Gastroesophageal sphincter (tissue), 4 donors: ENCODE data around the gene AGR2. TPM values are rescaled to one million over a fixed set of nuclear protein-coding genes. Genes with fewer than 3 reads are reported as not detected.

Experiments used
- ATAC-seq: fragments of 150-250 bp; one replicate; pipeline ENCODE4 v1.9.1; 2016; ENCODE audit warnings: mild to moderate bottlenecking, moderate library complexity
- H3K27ac ChIP-seq, 4 donors: fragments of 200-600 bp; sonication (generic) in 3 of 4; 1 replicate in 3 of 4; 2 replicates in 1 of 4; pipeline ENCODE4 v1.5.1; 2016 to 2019
- H3K27me3 ChIP-seq: fragments of 200-600 bp; sonication (generic); one replicate; pipeline ENCODE4 v1.5.1; 2019
- H3K36me3 ChIP-seq, 2 donors: fragments of 200-600 bp; sonication (generic); one replicate each; pipeline ENCODE4 v1.5.1; 2019; ENCODE audit warnings: control low read depth in 1 of 2
- H3K4me1 ChIP-seq, 3 donors: fragments of 200-600 bp; sonication (generic); 1 replicate in 2 of 3; 2 replicates in 1 of 3; pipeline ENCODE4 v1.5.1; 2016 to 2019; ENCODE audit warnings: control low read depth in 2 of 3
- H3K4me3 ChIP-seq, 2 donors: fragments of 200-600 bp; sonication (generic); one replicate each; pipeline ENCODE4 v1.5.1; 2019; ENCODE audit warnings: mild to moderate bottlenecking in 1 of 2, moderate library complexity in 1 of 2
- H3K9me3 ChIP-seq, 3 donors: fragments of 200-600 bp; sonication (generic); one replicate each; pipeline ENCODE4 v1.5.1; 2017 to 2019; ENCODE audit warnings: control low read depth in 2 of 3
- CTCF ChIP-seq, 4 experiments: fragments of 200-600 bp in 2 of 4; fragments of 450-650 bp in 2 of 4; sonication (generic) in 1 of 4; IDR thresholded peaks; one replicate each; pipeline ENCODE4 v1.5.1; 2017 to 2019; ENCODE audit warnings: antibody characterized with exemption in 4 of 4, mild to moderate bottlenecking in 2 of 4, moderate library complexity in 2 of 4
- EP300 ChIP-seq: sonication (generic); formaldehyde crosslinking; IDR thresholded peaks from one replicate; pipeline ENCODE4 v1.6.1; 2017; ENCODE audit warnings: antibody characterized with exemption, mild to moderate bottlenecking
- POLR2A ChIP-seq, 2 donors: fragments of 450-650 bp; IDR thresholded peaks; one replicate each; pipeline ENCODE4 v1.6.1; 2017; ENCODE audit warnings: antibody characterized with exemption in 2 of 2, mild to moderate bottlenecking in 2 of 2, moderate library complexity in 1 of 2
- POLR2AphosphoS5 ChIP-seq: sonication (generic); formaldehyde crosslinking; IDR thresholded peaks from one replicate; pipeline ENCODE4 v1.6.1; 2017; ENCODE audit warnings: antibody characterized with exemption
- WGBS, 2 donors: methylation state at CpG; one replicate each; pipeline ENCODE4 v1.1.5; 2018; ENCODE audit warnings: low coverage in 1 of 2; 5-methylcytosine and 5-hydroxymethylcytosine counted together
- total RNA-seq, 4 donors: library from RNA; depleted of rRNA; stranded (reverse); fragments of >200 nt; gene quantifications; one replicate each; pipeline ENCODE4 v1.1.0, GENCODE V29; 2016

The AGR2 gene
- total RNA-seq, 4 donors from 2014 or later = 12.8 TPM; not detected in 3

- no peak for ATAC-seq
- WGBS, 2 donors = 27 to 44% methylated on average over 1 of the region's 1 CpG
Measured at GRCh38 chr7:16747102-16747501, 57.7 kb downstream of the AGR2 start.

GRCh38 chr7:16745645-16746044, 59.2 kb downstream of the AGR2 start:
- Histone ChIP-seq H3K27ac (no peak overlapping the region), H3K9me3 (no peaks in the 10 kb centered on the region), H3K4me3 (no peak overlapping the region), H3K27me3 (no peaks in the 10 kb centered on the region), H3K4me1 (peaks cover 0 to 26% (median 0%) of the 10 kb centered on the region in 3 donors), H3K36me3 (no peaks in the 10 kb centered on the region)
- WGBS, 2 donors = 83 to 100% methylated on average over 2 of the region's 2 CpGs
- TF ChIP-seq POLR2A (IDR thresholded peaks at IDR 0.05) = no peak
- TF ChIP-seq CTCF (IDR thresholded peaks at IDR 0.05) = no peak
- no peak for TF ChIP-seq POLR2AphosphoS5
- no peak for TF ChIP-seq EP300
- no peak for ATAC-seq

More at GRCh38 chr7:16747102-16747501, 57.7 kb downstream of the AGR2 start:
- TF ChIP-seq CTCF (IDR thresholded peaks at IDR 0.05) = no peak
- peak; percentile 47 for TF ChIP-seq POLR2AphosphoS5
- Histone ChIP-seq H3K27ac (no peak overlapping the region), H3K4me1 (peaks cover 0 to 24% (median 0%) of the 10 kb centered on the region in 3 donors), H3K36me3 (no peaks in the 10 kb centered on the region), H3K9me3 (no peaks in the 10 kb centered on the region), H3K4me3 (no peak overlapping the region), H3K27me3 (no peaks in the 10 kb centered on the region)

- Histone ChIP-seq H3K4me3 (no peak overlapping the region), H3K4me1 (peaks cover 0 to 33% (median 0%) of the 10 kb centered on the region in 3 donors), H3K9me3 (no peaks in the 10 kb centered on the region), H3K27ac (no peak overlapping the region), H3K27me3 (no peaks in the 10 kb centered on the region), H3K36me3 (no peaks in the 10 kb centered on the region)
- WGBS, 2 donors = 81 to 82% methylated on average over 4 to 6 of the region's 6 CpGs
- TF ChIP-seq POLR2AphosphoS5 = no peak
- TF ChIP-seq EP300 = no peak
- TF ChIP-seq POLR2A (IDR thresholded peaks at IDR 0.05) = no peak
- ATAC-seq = no peak
Measured at GRCh38 chr7:16744518-16745250, 60.1 kb downstream of the AGR2 start.

- Histone ChIP-seq H3K27ac (peak overlapping the region in 1 of 4 donors; percentile 9), H3K4me3 (no peak overlapping the region), H3K9me3 (no peaks in the 10 kb centered on the region), H3K36me3 (no peaks in the 10 kb centered on the region), H3K4me1 (peaks cover 0 to 33% (median 0%) of the 10 kb centered on the region in 3 donors), H3K27me3 (no peaks in the 10 kb centered on the region)
- WGBS, 2 donors = 21 to 43% methylated on average over 4 of the region's 4 CpGs
- ATAC-seq = no peak
- TF ChIP-seq POLR2AphosphoS5 = no peak
Measured at GRCh38 chr7:16743236-16743635, 61.6 kb downstream of the AGR2 start.

- no peak overlapping the region for H3K27ac ChIP-seq
- H3K9me3 ChIP-seq = no peaks in the 10 kb centered on the region
- peaks cover 0 to 33% (median 0%) of the 10 kb centered on the region in 3 donors for H3K4me1 ChIP-seq
- H3K36me3 ChIP-seq = no peaks in the 10 kb centered on the region
- no peak for TF ChIP-seq CTCF (IDR thresholded peaks at IDR 0.05)
- no peak for TF ChIP-seq POLR2A (IDR thresholded peaks at IDR 0.05)
- no peak for TF ChIP-seq POLR2AphosphoS5
- TF ChIP-seq EP300 = no peak
- 67 to 95% methylated on average over 3 of the region's 3 CpGs for WGBS, 2 donors
- H3K4me3 ChIP-seq = no peak overlapping the region
- no peaks in the 10 kb centered on the region for H3K27me3 ChIP-seq
- no peak for ATAC-seq
Measured at GRCh38 chr7:16742547-16742946, 62.3 kb downstream of the AGR2 start.

Other genes with a start within 250 kb of the AGR2 start
- 10 to 100 TPM; 13.2 to 37.9 (median 25.3) TPM for gene ANKMY2, start 159.2 kb downstream of the AGR2 start, total RNA-seq
- 10 to 100 TPM; 43.6 to 82.4 (median 64.8) TPM for gene BZW2, start 158.8 kb downstream of the AGR2 start, total RNA-seq
- gene TSPAN13, start 51.2 kb downstream of the AGR2 start, total RNA-seq = 10 to 100 TPM in 1 of 4 donors, 1 to 10 TPM in 3; 2.5 to 13.3 (median 6.4) TPM
- gene AGR3, start 77.0 kb upstream of the AGR2 start, total RNA-seq = 1 to 10 TPM in 1 of 4 donors, not detected in 3; 5.9 TPM